GM10248 (cell line): ENCODE results near the gene TLK2.

Experiments
- CTCF ChIA-PET: fragments of 300-600 bp; sonication (Branson Sonifier 250); formaldehyde crosslinking; extraction: SDS; loops from one replicate; lab custom pipeline; 2021; ENCODE audit warnings: antibody characterized with exemption; lab: Yijun Ruan, JAX
- POLR2A ChIA-PET: fragments of 350-650 bp; sonication (Branson Sonifier 250); formaldehyde crosslinking; extraction: SDS; loops from one replicate; lab custom pipeline; 2020; ENCODE audit warnings: antibody characterized with exemption; lab: Yijun Ruan, JAX
- DNase-seq: peaks from one replicate; pipeline ENCODE4 v3.0.0; 2012; ENCODE audit errors: extremely low spot score
- CTCF ChIP-seq: IDR thresholded peaks from 2 replicates; pipeline ENCODE4 v1.5.1; 2012; ENCODE audit warnings: mild to moderate bottlenecking, low read depth; ENCODE audit errors: extremely low read depth, missing control alignments, control extremely low read depth

TLK2 gene

GRCh38 chr17:62648251-62648955 is 169.8 kb downstream of the TLK2 start:
- CTCF ChIA-PET = no interaction called here
- POLR2A ChIA-PET = no interaction called here
- no peak for DNase-seq
- TF ChIP-seq CTCF = no peak

- no peak for TF ChIP-seq CTCF
- ChIA-PET POLR2A (no interaction called here), CTCF (no interaction called here)
- no peak for DNase-seq
Measured at GRCh38 chr17:62648956-62649294, 170.3 kb downstream of the TLK2 start.

- ChIA-PET POLR2A (no interaction called here), CTCF (no interaction called here)
- no peak for DNase-seq
- TF ChIP-seq CTCF = no peak
Measured at GRCh38 chr17:62649570-62649969, 170.9 kb downstream of the TLK2 start.

GRCh38 chr17:62650587-62650986 is 172.0 kb downstream of the TLK2 start:
- DNase-seq = no peak
- CTCF ChIA-PET = no interaction called here
- no peak for TF ChIP-seq CTCF
- POLR2A ChIA-PET = no interaction called here

- no peak for TF ChIP-seq CTCF
- POLR2A ChIA-PET = interaction anchor here (0.5 kb wide), 1 partner anchor 198 kb away, joined by 3 read pairs; no protein-coding TSS in a partner anchor
- DNase-seq = no peak
- CTCF ChIA-PET = no interaction called here
Measured at GRCh38 chr17:62652251-62653001, 173.8 kb downstream of the TLK2 start.

- POLR2A ChIA-PET = interaction anchor here (0.5 kb wide), 1 partner anchor 198 kb away, joined by 3 read pairs; no protein-coding TSS in a partner anchor
- DNase-seq = peak; percentile 87
- TF ChIP-seq CTCF = no peak
- CTCF ChIA-PET = interaction anchor here (1.2 kb wide), 1 partner anchor 19 kb away, joined by 3 read pairs; no protein-coding TSS in a partner anchor
Measured at GRCh38 chr17:62653002-62653825, 174.6 kb downstream of the TLK2 start.
